ENCODE measurements around the gene SDK1. TPM values are rescaled to one million over a fixed set of nuclear protein-coding genes. Genes with fewer than 3 reads are reported as not detected.

The SDK1 gene
- total and polyA plus RNA-seq, 2 experiments from 2014 or later = 2.1 to 10.0 TPM

- no peaks in the 10 kb centered on the region for H3K4me1 ChIP-seq (ENCODE audit: insufficient read depth)
- no peak overlapping the region for H3K4me3 ChIP-seq
- H3K79me2 ChIP-seq (replicated peaks; ENCODE audit: insufficient read depth) = no peaks in the 10 kb centered on the region
- no peak overlapping the region for H3K27ac ChIP-seq (ENCODE audit: low read depth)
- DNase-seq (ENCODE audit: low spot score) = no peak
- H3K27me3 ChIP-seq (ENCODE audit: insufficient read depth) = no peaks in the 10 kb centered on the region
- Mint-ChIP-seq H3K4me1 (peaks cover 9% of the 10 kb centered on the region; the same call in 2 of the 3 replicates), H3K27ac (no peak overlapping the region), H3K9me3 (no peaks in the 10 kb centered on the region), H3K36me3 (ENCODE audit: low read depth) (no peaks in the 10 kb centered on the region), H3K4me3 (no peak overlapping the region), H3K27me3 (ENCODE audit: insufficient read depth, low read depth, poor library complexity) (peaks cover 13% of the 10 kb centered on the region)
- ATAC-seq = no peak
- H3K4me2 ChIP-seq = no peak overlapping the region
- no peaks in the 10 kb centered on the region for H3K9me2 ChIP-seq (ENCODE audit: insufficient read depth)
- TF ChIP-seq REST (IDR thresholded peaks at IDR 0.05; ENCODE audit: unreplicated experiment) (no peak), ZNF331 (CRISPR knock-in tag; IDR thresholded peaks at IDR 0.05; ENCODE audit: low read depth) (no peak), POLR2AphosphoS5 (IDR thresholded peaks at IDR 0.05; ENCODE audit: low read depth) (no peak), CREB1 (CRISPR knock-in tag; IDR thresholded peaks at IDR 0.05; ENCODE audit: low read depth) (no peak)
- H3F3A ChIP-seq (replicated peaks; ENCODE audit: low read depth) = no peaks in the 10 kb centered on the region
- no peaks in the 10 kb centered on the region for H3K36me3 ChIP-seq (ENCODE audit: insufficient read depth)
- H4K20me1 ChIP-seq (replicated peaks; ENCODE audit: insufficient read depth) = no peaks in the 10 kb centered on the region
- H2AFZ ChIP-seq = no peak overlapping the region
Measured at GRCh38 chr7:4170997-4171786, 870.1 kb downstream of the SDK1 start.

- H4K20me1 ChIP-seq (replicated peaks; ENCODE audit: insufficient read depth) = no peaks in the 10 kb centered on the region
- no peak overlapping the region for H3K4me2 ChIP-seq
- no peaks in the 10 kb centered on the region for H3K4me1 Mint-ChIP-seq
- no peak for DNase-seq (ENCODE audit: low spot score)
- peaks cover 10% of the 10 kb centered on the region for H3K9me3 Mint-ChIP-seq
- H3K36me3 Mint-ChIP-seq (ENCODE audit: low read depth) = peaks cover 12% of the 10 kb centered on the region; the same call in 2 of the 3 replicates
- no peaks in the 10 kb centered on the region for H3K4me1 ChIP-seq (ENCODE audit: insufficient read depth)
- H3K4me3 ChIP-seq = no peak overlapping the region
- no peaks in the 10 kb centered on the region for H3F3A ChIP-seq (replicated peaks; ENCODE audit: low read depth)
- H3K27me3 ChIP-seq (ENCODE audit: insufficient read depth) = no peaks in the 10 kb centered on the region
- H3K4me3 Mint-ChIP-seq = no peak overlapping the region
- no peak overlapping the region for H3K27ac ChIP-seq (ENCODE audit: low read depth)
- H3K36me3 ChIP-seq (ENCODE audit: insufficient read depth) = no peaks in the 10 kb centered on the region
- H3K79me2 ChIP-seq (replicated peaks; ENCODE audit: insufficient read depth) = no peaks in the 10 kb centered on the region
- H3K27ac Mint-ChIP-seq = no peak overlapping the region
- no peak overlapping the region for H2AFZ ChIP-seq
- no peak for ATAC-seq
- no peak for TF ChIP-seq STAT1 (IDR thresholded peaks at IDR 0.05; ENCODE audit: unreplicated experiment)
- H3K27me3 Mint-ChIP-seq (ENCODE audit: insufficient read depth, low read depth, poor library complexity) = peaks cover 9% of the 10 kb centered on the region
- no peaks in the 10 kb centered on the region for H3K9me2 ChIP-seq (ENCODE audit: insufficient read depth)
Measured at GRCh38 chr7:4172883-4173282, 871.8 kb downstream of the SDK1 start.

- Histone ChIP-seq H3K79me2 (replicated peaks; ENCODE audit: insufficient read depth) (no peaks in the 10 kb centered on the region), H3K4me1 (ENCODE audit: insufficient read depth) (no peaks in the 10 kb centered on the region), H3K9me2 (ENCODE audit: insufficient read depth) (no peaks in the 10 kb centered on the region), H2AFZ (no peak overlapping the region), H3K27ac (ENCODE audit: low read depth) (no peak overlapping the region), H3K4me3 (no peak overlapping the region), H3F3A (replicated peaks; ENCODE audit: low read depth) (no peaks in the 10 kb centered on the region), H3K4me2 (no peak overlapping the region), H4K20me1 (replicated peaks; ENCODE audit: insufficient read depth) (no peaks in the 10 kb centered on the region), H3K36me3 (ENCODE audit: insufficient read depth) (no peaks in the 10 kb centered on the region), H3K27me3 (ENCODE audit: insufficient read depth) (no peaks in the 10 kb centered on the region)
- peaks cover 15% of the 10 kb centered on the region for H3K9me3 Mint-ChIP-seq
- no peaks in the 10 kb centered on the region for H3K4me1 Mint-ChIP-seq
- H3K36me3 Mint-ChIP-seq (ENCODE audit: low read depth) = peaks cover 17% of the 10 kb centered on the region; the same call in 2 of the 3 replicates
- no peak for ATAC-seq
- no peak for DNase-seq (ENCODE audit: low spot score)
- no peak overlapping the region for H3K27ac Mint-ChIP-seq
- H3K4me3 Mint-ChIP-seq = no peak overlapping the region
- peaks cover 7% of the 10 kb centered on the region for H3K27me3 Mint-ChIP-seq (ENCODE audit: insufficient read depth, low read depth, poor library complexity)
- TF ChIP-seq CTCF (conservative IDR thresholded peaks at IDR 0.05; ENCODE audit: low read depth in 2 of 2) (no peak), CREB1 (CRISPR knock-in tag; IDR thresholded peaks at IDR 0.05; ENCODE audit: low read depth) (no peak), REST (IDR thresholded peaks at IDR 0.05; ENCODE audit: unreplicated experiment) (no peak)
Measured at GRCh38 chr7:4173615-4174014, 872.6 kb downstream of the SDK1 start.

All from GM23338 (cell line).